ENCODE measurements around the gene TSN. TPM values are rescaled to one million over a fixed set of nuclear protein-coding genes. Genes with fewer than 3 reads are reported as not detected.
"Not testable (repeated sequence)": the region's sequence is repeated elsewhere in the genome, so short reads cannot be mapped to it uniquely, and the experiment has no call there.

The TSN gene
- total and polyA plus RNA-seq, 2 donors, result 34.6 to 58.8 TPM

- Histone ChIP-seq H3K4me1 (ENCODE audit: insufficient read depth) (no peaks in the 10 kb centered on the region), H3K27ac (ENCODE audit: low read depth) (no peak overlapping the region), H3K4me3 (ENCODE audit: low read depth, low read length) (no peak overlapping the region), H3K36me3 (ENCODE audit: insufficient read depth) (peaks cover 3% of the 10 kb centered on the region)
- no peak for DNase-seq (ENCODE audit: extremely low spot score)
Observed at GRCh38 chr2:121727950-121728349, 27.5 kb upstream of the TSN start.

- Histone ChIP-seq H3K36me3 (ENCODE audit: insufficient read depth) (peaks cover 3% of the 10 kb centered on the region), H3K4me1 (ENCODE audit: insufficient read depth) (no peaks in the 10 kb centered on the region), H3K27ac (ENCODE audit: low read depth) (no peak overlapping the region), H3K4me3 (ENCODE audit: low read depth, low read length) (no peak overlapping the region)
- no peak for DNase-seq (ENCODE audit: extremely low spot score)
- WGBS, result 76% methylated on average over 6 of the region's 6 CpGs
Observed at GRCh38 chr2:121731366-121731765, 24.1 kb upstream of the TSN start.

GRCh38 chr2:121734544-121734943 lies 20.9 kb upstream of the TSN start:
- H3K4me3 ChIP-seq (ENCODE audit: low read depth, low read length); H3K36me3 ChIP-seq (ENCODE audit: insufficient read depth); DNase-seq (ENCODE audit: extremely low spot score); H3K4me1 ChIP-seq (ENCODE audit: insufficient read depth); H3K27ac ChIP-seq (ENCODE audit: low read depth): not testable (repeated sequence)
- WGBS, result 94% methylated on average over 11 of the region's 11 CpGs

GRCh38 chr2:121735518-121736074 lies 19.9 kb upstream of the TSN start:
- Histone ChIP-seq H3K4me3 (ENCODE audit: low read depth, low read length) (peak overlapping the region; percentile 67), H3K27ac (ENCODE audit: low read depth) (no peak overlapping the region), H3K36me3 (ENCODE audit: insufficient read depth) (no peaks in the 10 kb centered on the region), H3K4me1 (ENCODE audit: insufficient read depth) (no peaks in the 10 kb centered on the region)
- WGBS, result 22% methylated on average over 10 of the region's 10 CpGs
- DNase-seq (ENCODE audit: extremely low spot score), result no peak

GRCh38 chr2:121736140-121736461 lies 19.4 kb upstream of the TSN start:
- Histone ChIP-seq H3K4me3 (ENCODE audit: low read depth, low read length) (peak overlapping the region; percentile 67), H3K4me1 (ENCODE audit: insufficient read depth) (no peaks in the 10 kb centered on the region), H3K27ac (ENCODE audit: low read depth) (no peak overlapping the region), H3K36me3 (ENCODE audit: insufficient read depth) (no peaks in the 10 kb centered on the region)
- under 1% methylated on average over 8 of the region's 8 CpGs for WGBS
- no peak for DNase-seq (ENCODE audit: extremely low spot score)

- peak; percentile 93 for DNase-seq (ENCODE audit: extremely low spot score)
- no peaks in the 10 kb centered on the region for H3K36me3 ChIP-seq (ENCODE audit: insufficient read depth)
- WGBS, result under 1% methylated on average over 93 of the region's 93 CpGs
Observed at GRCh38 chr2:121736462-121737336, 18.8 kb upstream of the TSN start, which contains the start of gene NIFK. Gene NIFK, minus strand, starts transcription at chr2:121736875. Its CDS starts 25 bp downstream, at chr2:121736850.

GRCh38 chr2:121740973-121741372 lies 14.5 kb upstream of the TSN start:
- no peak for DNase-seq (ENCODE audit: extremely low spot score)
- Histone ChIP-seq H3K36me3 (ENCODE audit: insufficient read depth) (no peaks in the 10 kb centered on the region), H3K27ac (ENCODE audit: low read depth) (no peak overlapping the region), H3K4me1 (ENCODE audit: insufficient read depth) (no peaks in the 10 kb centered on the region), H3K4me3 (ENCODE audit: low read depth, low read length) (no peak overlapping the region)
- 79% methylated on average over 6 of the region's 6 CpGs for WGBS

More at GRCh38 chr2:121736462-121737336, 18.8 kb upstream of the TSN start, which contains the start of gene NIFK:
- peak within 1 kb of the TSS; percentile 67 for H3K27ac ChIP-seq (ENCODE audit: low read depth)
- H3K4me3 ChIP-seq (ENCODE audit: low read depth, low read length), result peak within 1 kb of the TSS; percentile 67
- H3K4me1 ChIP-seq (ENCODE audit: insufficient read depth), result no peaks in the 10 kb centered on the region

- no peak overlapping the region for H3K27ac ChIP-seq (ENCODE audit: low read depth)
- no peaks in the 10 kb centered on the region for H3K4me1 ChIP-seq (ENCODE audit: insufficient read depth)
- H3K36me3 ChIP-seq (ENCODE audit: insufficient read depth), result no peaks in the 10 kb centered on the region
- WGBS, result 85% methylated on average over 3 of the region's 3 CpGs
- DNase-seq (ENCODE audit: extremely low spot score), result no peak
- no peak overlapping the region for H3K4me3 ChIP-seq (ENCODE audit: low read depth, low read length)
Observed at GRCh38 chr2:121741450-121741849, 14.0 kb upstream of the TSN start.

GRCh38 chr2:121746071-121746578 lies 9.3 kb upstream of the TSN start:
- no peak for DNase-seq (ENCODE audit: extremely low spot score)
- no peak overlapping the region for H3K27ac ChIP-seq (ENCODE audit: low read depth)
- 56% methylated on average over 6 of the region's 6 CpGs for WGBS
- H3K4me3 ChIP-seq (ENCODE audit: low read depth, low read length), result no peak overlapping the region
- H3K4me1 ChIP-seq (ENCODE audit: insufficient read depth), result no peaks in the 10 kb centered on the region
- no peaks in the 10 kb centered on the region for H3K36me3 ChIP-seq (ENCODE audit: insufficient read depth)

- DNase-seq (ENCODE audit: extremely low spot score), result no peak
- 52% methylated on average over 4 of the region's 4 CpGs for WGBS
- H3K4me3 ChIP-seq (ENCODE audit: low read depth, low read length), result no peak overlapping the region
Observed at GRCh38 chr2:121748202-121748601, 7.2 kb upstream of the TSN start.

GRCh38 chr2:121754851-121755236 lies 607 bp upstream of the TSN start:
- no peaks in the 10 kb centered on the region for H3K4me1 ChIP-seq (ENCODE audit: insufficient read depth)
- H3K27ac ChIP-seq (ENCODE audit: low read depth), result no peak overlapping the region
- no peak for DNase-seq (ENCODE audit: extremely low spot score)
- WGBS, result 1% methylated on average over 8 of the region's 8 CpGs
- H3K4me3 ChIP-seq (ENCODE audit: low read depth, low read length), result peak overlapping the region; percentile 91
- H3K36me3 ChIP-seq (ENCODE audit: insufficient read depth), result no peaks in the 10 kb centered on the region

More at GRCh38 chr2:121748202-121748601, 7.2 kb upstream of the TSN start:
- H3K4me1 ChIP-seq (ENCODE audit: insufficient read depth), result no peaks in the 10 kb centered on the region
- no peak overlapping the region for H3K27ac ChIP-seq (ENCODE audit: low read depth)
- H3K36me3 ChIP-seq (ENCODE audit: insufficient read depth), result no peaks in the 10 kb centered on the region

GRCh38 chr2:121764681-121765228 lies 9.3 kb downstream of the TSN start:
- WGBS, result 93% methylated on average over 10 of the region's 10 CpGs
- Histone ChIP-seq H3K4me1 (ENCODE audit: insufficient read depth) (no peaks in the 10 kb centered on the region), H3K36me3 (ENCODE audit: insufficient read depth) (peaks cover 6% of the 10 kb centered on the region), H3K27ac (ENCODE audit: low read depth) (no peak overlapping the region), H3K4me3 (ENCODE audit: low read depth, low read length) (no peak overlapping the region)
- DNase-seq (ENCODE audit: extremely low spot score), result no peak

- H3K36me3 ChIP-seq (ENCODE audit: insufficient read depth), result peaks cover 6% of the 10 kb centered on the region
- 86% methylated on average over 1 of the region's 1 CpG for WGBS
- H3K27ac ChIP-seq (ENCODE audit: low read depth), result no peak overlapping the region
- no peaks in the 10 kb centered on the region for H3K4me1 ChIP-seq (ENCODE audit: insufficient read depth)
- no peak for DNase-seq (ENCODE audit: extremely low spot score)
- no peak overlapping the region for H3K4me3 ChIP-seq (ENCODE audit: low read depth, low read length)
Observed at GRCh38 chr2:121766624-121767023, 11.2 kb downstream of the TSN start.
